Measurements from ENCODE around the gene LGALS1. TPM values are rescaled to one million over a fixed set of nuclear protein-coding genes. Genes with fewer than 3 reads are reported as not detected.

Gene LGALS1
- total and polyA plus RNA-seq, 9 of the 15 experiments (the other 6 are each of a cell fraction or from before 2014, with no cell fraction given): 160 to 800 (median 330) TPM

- TF ChIP-seq E2F5 (CRISPR knock-in tag; IDR thresholded peaks at IDR 0.05): no peak
- no peak for TF ChIP-seq TRIM24 (IDR thresholded peaks at IDR 0.05)
- 0 out of 4 replicates have a peak, but pooled peaks of 1 of the 2 experiments have one; percentile 35 for TF ChIP-seq TEAD1 (CRISPR knock-in tag; IDR thresholded peaks at IDR 0.05)
- no peak for TF ChIP-seq DIDO1 (tag; IDR thresholded peaks at IDR 0.05; ENCODE audit: low read depth)
- TF ChIP-seq TCF3 (CRISPR knock-in tag; IDR thresholded peaks at IDR 0.05): peak; percentile 38; the same call in 1 of the 2 replicates
- no peak for TF ChIP-seq ZNF274 (IDR thresholded peaks at IDR 0.05; ENCODE audit: borderline replicate concordance, low read depth, low read length)
- no peak for TF ChIP-seq RFX1 (IDR thresholded peaks at IDR 0.05)
- TF ChIP-seq PRPF4 (IDR thresholded peaks at IDR 0.05; ENCODE audit: insufficient read depth, low read depth, low read length, poor library complexity, severe bottlenecking): no peak
- 0 out of 2 replicates have a peak, but pooled peaks have one; percentile 16 for TF ChIP-seq PHF21A (IDR thresholded peaks at IDR 0.05; ENCODE audit: borderline replicate concordance, low read depth)
- TF ChIP-seq ZNF184 (CRISPR knock-in tag; IDR thresholded peaks at IDR 0.05): no peak
- TF ChIP-seq ZBTB49 (CRISPR knock-in tag; IDR thresholded peaks at IDR 0.05; ENCODE audit: borderline replicate concordance): no peak
- TF ChIP-seq GABPA (tag; conservative IDR thresholded peaks at IDR 0.05; ENCODE audit: low read depth): peak; percentile 63
- no peak for TF ChIP-seq KLF13 (tag; IDR thresholded peaks at IDR 0.05; ENCODE audit: borderline replicate concordance, low read depth)
- no peak for TF ChIP-seq SIRT6 (IDR thresholded peaks at IDR 0.05; ENCODE audit: low read depth, low read length)
- peak in 1 of 2 experiments; percentile 23; a peak in 1 of 4 replicates for TF ChIP-seq SIN3A (IDR thresholded peaks at IDR 0.05; ENCODE audit: borderline replicate concordance in 2 of 2, control insufficient read depth in 1 of 2, low read depth in 2 of 2, low read length in 2 of 2)
- no peak for TF ChIP-seq ESRRA (IDR thresholded peaks at IDR 0.05; ENCODE audit: borderline replicate concordance, low read depth)
- no peak for TF ChIP-seq ZBTB1 (CRISPR knock-in tag; IDR thresholded peaks at IDR 0.05; ENCODE audit: borderline replicate concordance, low read depth)
- TF ChIP-seq HES1 (IDR thresholded peaks at IDR 0.05; ENCODE audit: low read depth): no peak
- TF ChIP-seq CHD1 (IDR thresholded peaks at IDR 0.05; ENCODE audit: low read length): no peak
- TF ChIP-seq ZNF707 (CRISPR knock-in tag; conservative IDR thresholded peaks at IDR 0.05): no peak
- TF ChIP-seq NONO (IDR thresholded peaks at IDR 0.05; ENCODE audit: low read depth in 2 of 2, low read length in 1 of 2): no peak
- no peak for TF ChIP-seq CBX8 (IDR thresholded peaks at IDR 0.05; ENCODE audit: borderline replicate concordance, extremely low read depth, low read depth, low read length, poor library complexity, severe bottlenecking)
These were observed 41.6 kb upstream of the LGALS1 start (continued) for GRCh38 chr22:37633625-37634416.

All from K562 (cell line).